HCT116 (cell line): Measurements from ENCODE around the gene TRAK1. TPM values are rescaled to one million over a fixed set of nuclear protein-coding genes. Genes with fewer than 3 reads are reported as not detected.

Experiments
- ATAC-seq: fragments of 200-7000 bp; cut with Tn5 transposase; 2 replicates; pipeline ENCODE4 v1.9.1; 2020; ENCODE audit warnings: mild to moderate bottlenecking, moderate library complexity
- BruUV-seq: library from RNA; stranded (reverse); fragments of 400-500 nt; replicated peaks from 2 replicates; lab custom pipeline; 2021; lab: Mats Ljungman, UMichigan
- CTCF ChIA-PET: fragments of 300-600 bp; sonication (Branson Sonifier 250); formaldehyde crosslinking; loops from one replicate; lab custom pipeline; 2021; ENCODE audit warnings: antibody characterized with exemption; lab: Charles Lee
- POLR2A ChIA-PET: fragments of 300-600, 350-600 bp; sonication (Branson Sonifier 250); formaldehyde crosslinking; loops from one replicate; lab custom pipeline; 2021; ENCODE audit warnings: antibody characterized with exemption; lab: Charles Lee
- RAD21 ChIA-PET, 2 experiments: fragments of 300-600 bp; sonication (Branson Sonifier 250); formaldehyde crosslinking; loops; one replicate each; lab custom pipeline; 2023; ENCODE audit warnings: low total read pairs in 2 of 2; ENCODE audit not compliant: uncharacterized antibody in 2 of 2, unreplicated experiment in 2 of 2, low non-redundant PET in 1 of 2; lab: Charles Lee
- DNase-seq: peaks from one replicate; pipeline ENCODE4 v3.0.0-alpha.2; 2010; ENCODE audit warnings: low read depth, low spot score
- H2AFZ ChIP-seq: fragments of 200-600 bp; shearing (Covaris generic), sonication (generic); 2 replicates; pipeline ENCODE4 v1.6.1; 2017; ENCODE audit warnings: low read depth, mixed run types, mixed read lengths, antibody characterized with exemption, low read length; ENCODE audit not compliant: poor library complexity, severe bottlenecking
- H3K27ac ChIP-seq: 2 replicates; pipeline ENCODE4 v1.5.1; 2012; ENCODE audit warnings: low read depth, low read length
- H3K27me3 ChIP-seq: fragments of 200-600 bp; sonication (generic); 2 replicates; pipeline ENCODE4 v1.6.1; 2016; ENCODE audit warnings: mixed run types, low read length, mixed read lengths; ENCODE audit not compliant: insufficient read depth
- H3K36me3 ChIP-seq, 2 experiments: fragments of 200-500 bp in 1 of 2; fragments of 200-600 bp in 1 of 2; sonication (Bioruptor generic) in 1 of 2; sonication (generic) in 1 of 2; 2 replicates each; pipeline versions ENCODE4 v1.5.1 to v1.6.1; 2014 to 2016; ENCODE audit warnings: low read length in 2 of 2, inconsistent platforms in 1 of 2, mixed read lengths in 1 of 2, mixed run types in 1 of 2; ENCODE audit not compliant: insufficient read depth in 2 of 2, control insufficient read depth in 1 of 2
- H3K4me1 ChIP-seq, 2 experiments: fragments of 200-600 bp in 1 of 2; sonication (generic) in 1 of 2; 2 replicates each; pipeline versions ENCODE4 v1.5.1 to v1.6.1; 2012 to 2017; ENCODE audit warnings: low read length in 2 of 2, inconsistent platforms in 1 of 2, mild to moderate bottlenecking in 1 of 2, mixed read lengths in 1 of 2, mixed run types in 1 of 2, moderate library complexity in 1 of 2; ENCODE audit not compliant: insufficient read depth in 2 of 2, control insufficient read depth in 1 of 2
- H3K4me2 ChIP-seq: fragments of 200-600 bp; sonication (generic); 2 replicates; pipeline ENCODE4 v1.6.1; 2017; ENCODE audit warnings: mixed run types, low read length, mixed read lengths
- H3K4me3 ChIP-seq, 2 experiments: fragments of 200-600 bp in 1 of 2; sonication (generic) in 1 of 2; replicated peaks in 1 of 2; 2 replicates each; pipeline ENCODE4 v1.5.1; 2011 to 2016; ENCODE audit warnings: low read length in 2 of 2, control low read depth in 1 of 2, low read depth in 1 of 2, mild to moderate bottlenecking in 1 of 2, mixed read lengths in 1 of 2, mixed run types in 1 of 2
- H3K79me2 ChIP-seq: fragments of 200-600 bp; sonication (generic); 2 replicates; pipeline ENCODE4 v1.6.1; 2017; ENCODE audit warnings: mild to moderate bottlenecking, mixed run types, low read length, moderate library complexity, mixed read lengths; ENCODE audit not compliant: insufficient read depth
- H3K9ac ChIP-seq: fragments of 200-600 bp; sonication (generic); 2 replicates; pipeline ENCODE4 v1.6.1; 2016; ENCODE audit warnings: low read length, mixed read lengths
- H3K9me2 ChIP-seq: fragments of 200-600 bp; sonication (generic), shearing (Covaris generic); 2 replicates; pipeline ENCODE4 v1.6.1; 2017; ENCODE audit warnings: mixed run types, mild to moderate bottlenecking, moderate library complexity; ENCODE audit not compliant: insufficient read depth
- H3K9me3 ChIP-seq, 2 experiments: fragments of 200-500 bp in 1 of 2; fragments of 200-600 bp in 1 of 2; sonication (Bioruptor generic) in 1 of 2; sonication (generic) in 1 of 2; 2 replicates each; pipeline ENCODE4 v1.6.1; 2014 to 2017; ENCODE audit warnings: low read length in 2 of 2, mixed read lengths in 2 of 2, inconsistent platforms in 1 of 2, low read depth in 1 of 2, mild to moderate bottlenecking in 1 of 2, mixed run types in 1 of 2, moderate library complexity in 1 of 2; ENCODE audit not compliant: control insufficient read depth in 1 of 2, insufficient read depth in 1 of 2
- H4K20me1 ChIP-seq: fragments of 200-600 bp; sonication (generic), shearing (Covaris generic); 2 replicates; pipeline ENCODE4 v1.6.1; 2017; ENCODE audit warnings: mixed run types, mild to moderate bottlenecking, moderate library complexity; ENCODE audit not compliant: insufficient read depth
- ATF3 ChIP-seq: IDR thresholded peaks from 2 replicates; pipeline ENCODE4 v1.6.1; 2012
- CBX3 ChIP-seq: IDR thresholded peaks from 2 replicates; pipeline ENCODE4 v1.6.1; 2012; ENCODE audit warnings: low read depth
- CEBPB ChIP-seq: IDR thresholded peaks from 2 replicates; pipeline ENCODE4 v1.6.1; 2012; ENCODE audit warnings: low read depth
- CTCF ChIP-seq, 3 experiments: fragments of 200-600 bp in 1 of 3; sonication (generic) in 1 of 3; IDR thresholded peaks in 2 of 3; conservative IDR thresholded peaks in 1 of 3; 2 replicates each; pipeline ENCODE4 v1.5.1; 2012 to 2017; ENCODE audit warnings: low read depth in 2 of 3, low read length in 2 of 3, antibody characterized with exemption in 1 of 3, borderline replicate concordance in 1 of 3, control low read depth in 1 of 3, mild to moderate bottlenecking in 1 of 3, mixed read lengths in 1 of 3, mixed run types in 1 of 3, moderate library complexity in 1 of 3; ENCODE audit not compliant: insufficient read depth in 1 of 3
- EGR1 ChIP-seq: IDR thresholded peaks from 2 replicates; pipeline ENCODE4 v1.6.1; 2012; ENCODE audit warnings: low read depth
- ELF1 ChIP-seq: IDR thresholded peaks from 2 replicates; pipeline ENCODE4 v1.6.1; 2012; ENCODE audit warnings: low read depth, borderline replicate concordance
- EZH2phosphoT487 ChIP-seq: fragments of 200-600 bp; IDR thresholded peaks from 2 replicates; pipeline ENCODE4 v1.6.1; 2018; ENCODE audit warnings: antibody characterized with exemption, borderline replicate concordance
- JUND ChIP-seq: IDR thresholded peaks from 2 replicates; pipeline ENCODE4 v1.6.1; 2012
- MAX ChIP-seq: IDR thresholded peaks from 2 replicates; pipeline ENCODE4 v1.6.1; 2012
- POLR2A ChIP-seq: IDR thresholded peaks from 2 replicates; pipeline ENCODE4 v1.7.0; 2011; ENCODE audit warnings: borderline replicate concordance; ENCODE audit not compliant: insufficient read depth, insufficient read length; ENCODE audit errors: extremely low read depth
- POLR2AphosphoS5 ChIP-seq: IDR thresholded peaks from 2 replicates; pipeline ENCODE4 v1.6.1; 2011; ENCODE audit warnings: mild to moderate bottlenecking, low read depth, low read length, moderate library complexity
- RAD21 ChIP-seq: IDR thresholded peaks from 2 replicates; pipeline ENCODE4 v1.6.1; 2012; ENCODE audit warnings: low read depth, mild to moderate bottlenecking
- REST ChIP-seq: IDR thresholded peaks from 2 replicates; pipeline ENCODE4 v1.6.1; 2012; ENCODE audit warnings: low read depth
- SIN3A ChIP-seq: IDR thresholded peaks from 2 replicates; pipeline ENCODE4 v1.6.1; 2012; ENCODE audit warnings: low read depth
- SP1 ChIP-seq: IDR thresholded peaks from 2 replicates; pipeline ENCODE4 v1.6.1; 2012; ENCODE audit warnings: low read depth
- SRF ChIP-seq: IDR thresholded peaks from 2 replicates; pipeline ENCODE4 v1.6.1; 2012; ENCODE audit warnings: low read depth
- TCF7L2 ChIP-seq: IDR thresholded peaks from 2 replicates; pipeline ENCODE4 v1.7.0; 2011; ENCODE audit warnings: borderline replicate concordance, inconsistent platforms; ENCODE audit not compliant: insufficient read depth, insufficient read length; ENCODE audit errors: extremely low read depth
- YY1 ChIP-seq: IDR thresholded peaks from 2 replicates; pipeline ENCODE4 v1.6.1; 2011; ENCODE audit warnings: low read length, low read depth, moderate library complexity, mild to moderate bottlenecking; ENCODE audit not compliant: insufficient replicate concordance; ENCODE audit errors: extremely low read depth
- ZBTB33 ChIP-seq: IDR thresholded peaks from 2 replicates; pipeline ENCODE4 v1.6.1; 2011; ENCODE audit warnings: mild to moderate bottlenecking, low read length, moderate library complexity; ENCODE audit not compliant: insufficient replicate concordance; ENCODE audit errors: extremely low read depth
- intact Hi-C: fragments of 100-400 bp; cut with micrococcal nuclease; formaldehyde crosslinking; loops from 2 replicates; pipeline ENCODE4 v1.10.0; 2022
- total RNA-seq: library from RNA; stranded (reverse); gene quantifications from one replicate; pipeline ENCODE4 v1.2.1, GENCODE V29; 2021; ENCODE audit not compliant: unreplicated experiment

Gene TRAK1
- total RNA-seq, 1 experiment from 2014 or later, result 25.9 TPM

- Histone ChIP-seq H3K27me3 (no peaks in the 10 kb centered on the region), H3K4me2 (no peak overlapping the region), H3K79me2 (no peaks in the 10 kb centered on the region), H3K9ac (no peak overlapping the region), H3K36me3 (0 out of 4 replicates have a peak, but pooled peaks cover 2 to 4% of the 10 kb centered on the region in 2 experiments), H3K9me3 (no peaks in the 10 kb centered on the region), H4K20me1 (no peaks in the 10 kb centered on the region), H3K4me3 (no peak overlapping the region), H3K4me1 (peaks cover 2 to 12% of the 10 kb centered on the region in 2 experiments; a peak in 2 of 4 replicates), H3K27ac (no peak overlapping the region), H2AFZ (no peak overlapping the region), H3K9me2 (no peaks in the 10 kb centered on the region)
- TF ChIP-seq YY1, result no peak
- no peak for TF ChIP-seq EGR1
- TF ChIP-seq REST, result no peak
- TF ChIP-seq POLR2A, result no peak
- TF ChIP-seq CEBPB, result no peak
- TF ChIP-seq MAX, result no peak
- TF ChIP-seq CTCF (IDR thresholded peaks at IDR 0.05 in 2 of 3, conservative IDR thresholded peaks at IDR 0.05 in 1 of 3; ENCODE audit: borderline replicate concordance in 1 of 3, insufficient read depth in 1 of 3, low read depth in 2 of 3, low read length in 2 of 3), result no peak
- TF ChIP-seq POLR2AphosphoS5, result no peak
- TF ChIP-seq ZBTB33, result no peak
- no peak for TF ChIP-seq TCF7L2
- TF ChIP-seq EZH2phosphoT487, result no peak
- TF ChIP-seq ELF1, result no peak
- TF ChIP-seq SIN3A, result no peak
- TF ChIP-seq SRF, result no peak
- TF ChIP-seq JUND, result no peak
- no peak for TF ChIP-seq CBX3
- no peak for TF ChIP-seq SP1
- no peak for TF ChIP-seq ATF3
- no peak for TF ChIP-seq RAD21
- no TSS peak for BruUV-seq
- ChIA-PET RAD21 (no interaction called here), POLR2A (no interaction called here), CTCF (interaction anchor here (1.0 to 1.1 kb wide), 2 partner anchors 22 to 96 kb away, joined by 4 read pairs; no protein-coding TSS in a partner anchor)
- ATAC-seq, result peak; percentile 42; the same call in 1 of the 2 replicates
- intact Hi-C loops, result no loop called here
- DNase-seq, result no peak
Observed at GRCh38 chr3:42213417-42213816, 122.3 kb downstream of the TRAK1 start.
